Neutrophil (primary cell): ENCODE results near the gene NOXA1.
"Not testable (repeated sequence)": the region's sequence is repeated elsewhere in the genome, so short reads cannot be mapped to it uniquely, and the experiment has no call there.

ENCODE experiments used
- H3K27ac ChIP-seq: fragments of 200-600 bp; sonication (generic); 2 replicates; pipeline ENCODE4 v1.5.1; 2016; ENCODE audit warnings: mild to moderate bottlenecking, moderate library complexity
- H3K27me3 ChIP-seq: fragments of 200-600 bp; sonication (generic); 2 replicates; pipeline ENCODE4 v1.6.0; 2016; ENCODE audit warnings: mild to moderate bottlenecking
- H3K36me3 ChIP-seq: fragments of 200-600 bp; sonication (generic); 2 replicates; pipeline ENCODE4 v1.5.1; 2017
- H3K4me1 ChIP-seq, 2 experiments: fragments of 200-600 bp in 1 of 2; sonication (generic) in 1 of 2; 1 replicate in 1 of 2; 2 replicates in 1 of 2; pipeline versions ENCODE4 v1.5.1 to v1.6.1; 2013 to 2016; ENCODE audit warnings: low read depth in 1 of 2, low read length in 1 of 2, mild to moderate bottlenecking in 1 of 2, moderate library complexity in 1 of 2; ENCODE audit not compliant: control insufficient read depth in 1 of 2, insufficient read depth in 1 of 2
- H3K4me3 ChIP-seq, 2 experiments: fragments of 200-600 bp in 1 of 2; sonication (generic) in 1 of 2; 1 replicate in 1 of 2; 2 replicates in 1 of 2; pipeline ENCODE4 v1.5.1; 2013 to 2016; ENCODE audit warnings: low read depth in 1 of 2, low read length in 1 of 2, mild to moderate bottlenecking in 1 of 2, moderate library complexity in 1 of 2
- H3K9me3 ChIP-seq: fragments of 200-600 bp; sonication (generic); 2 replicates; pipeline ENCODE4 v1.5.1; 2016
- CTCF ChIP-seq: fragments of 200-600 bp; sonication (generic); IDR thresholded peaks from 2 replicates; pipeline ENCODE4 v1.5.1; 2016; ENCODE audit warnings: antibody characterized with exemption

Gene NOXA1

GRCh38 chr9:137465720-137466388, 42.7 kb downstream of the NOXA1 start:
- H3K9me3 ChIP-seq: no peaks in the 10 kb centered on the region
- H3K27ac ChIP-seq: no peak overlapping the region

GRCh38 chr9:137466389-137467085, 43.3 kb downstream of the NOXA1 start:
- H3K4me3 ChIP-seq, H3K27ac ChIP-seq, H3K36me3 ChIP-seq, H3K9me3 ChIP-seq, H3K4me1 ChIP-seq: not testable (repeated sequence)
- H3K27me3 ChIP-seq: peaks cover 61% of the 10 kb centered on the region

More at GRCh38 chr9:137465720-137466388, 42.7 kb downstream of the NOXA1 start:
- no peak for TF ChIP-seq CTCF
- H3K27me3 ChIP-seq: peaks cover 64% of the 10 kb centered on the region
- no peaks in the 10 kb centered on the region for H3K36me3 ChIP-seq
- H3K4me3 ChIP-seq: no peak overlapping the region
- peaks cover 0 to 5% of the 10 kb centered on the region in 2 experiments for H3K4me1 ChIP-seq

GRCh38 chr9:137467161-137467581, 44.0 kb downstream of the NOXA1 start:
- no peaks in the 10 kb centered on the region for H3K36me3 ChIP-seq
- no peak for TF ChIP-seq CTCF
- peaks cover 54% of the 10 kb centered on the region for H3K27me3 ChIP-seq
- H3K4me3 ChIP-seq: no peak overlapping the region
- H3K27ac ChIP-seq: no peak overlapping the region
- H3K9me3 ChIP-seq: no peaks in the 10 kb centered on the region
- no peaks in the 10 kb centered on the region for H3K4me1 ChIP-seq

GRCh38 chr9:137467896-137468295, 44.7 kb downstream of the NOXA1 start:
- no peak overlapping the region for H3K4me3 ChIP-seq
- H3K36me3 ChIP-seq: no peaks in the 10 kb centered on the region
- no peak overlapping the region for H3K27ac ChIP-seq
- H3K27me3 ChIP-seq: peaks cover 47% of the 10 kb centered on the region
- H3K4me1 ChIP-seq: no peaks in the 10 kb centered on the region
- no peak for TF ChIP-seq CTCF
- no peaks in the 10 kb centered on the region for H3K9me3 ChIP-seq

GRCh38 chr9:137470785-137471184, 47.6 kb downstream of the NOXA1 start:
- no peak overlapping the region for H3K4me3 ChIP-seq
- H3K9me3 ChIP-seq: no peaks in the 10 kb centered on the region
- TF ChIP-seq CTCF: no peak
- peaks cover 31% of the 10 kb centered on the region for H3K27me3 ChIP-seq
- no peaks in the 10 kb centered on the region for H3K36me3 ChIP-seq
- no peak overlapping the region for H3K27ac ChIP-seq
- H3K4me1 ChIP-seq: no peaks in the 10 kb centered on the region

- Histone ChIP-seq H3K27me3 (peaks cover 20% of the 10 kb centered on the region), H3K4me3 (no peak overlapping the region), H3K36me3 (no peaks in the 10 kb centered on the region), H3K27ac (no peak overlapping the region), H3K9me3 (no peaks in the 10 kb centered on the region), H3K4me1 (no peaks in the 10 kb centered on the region)
- no peak for TF ChIP-seq CTCF
Observed at GRCh38 chr9:137474271-137474670, 51.1 kb downstream of the NOXA1 start.
